Activated CD4-positive, alpha-beta T cell treated with anti-CD3 and anti-CD28 coated beads for 36 hours (primary cell): Measurements from ENCODE around the gene TRDMT1. TPM values are rescaled to one million over a fixed set of nuclear protein-coding genes. Genes with fewer than 3 reads are reported as not detected.

ENCODE experiments used
- ATAC-seq: fragments of 200-7000 bp; cut with Tn5 transposase; one replicate; pipeline ENCODE4 v1.10.0; 2021; ENCODE audit warnings: mild to moderate bottlenecking, moderate library complexity
- CTCF ChIA-PET: fragments of 350-600 bp; sonication (Branson Sonifier 250); formaldehyde crosslinking; loops from one replicate; lab custom pipeline; 2021; ENCODE audit warnings: antibody characterized with exemption; lab: Charles Lee
- POLR2A ChIA-PET: fragments of 350-600 bp; sonication (Branson Sonifier 250); formaldehyde crosslinking; loops from one replicate; lab custom pipeline; 2021; ENCODE audit warnings: antibody characterized with exemption, inconsistent platforms; lab: Charles Lee
- DNase-seq: peaks from one replicate; pipeline ENCODE4 v3.0.0-alpha.2; 2020
- H3K27ac Mint-ChIP-seq: one replicate; pipeline ENCODE4 v1.8.0; 2021; ENCODE audit warnings: mixed read lengths
- H3K27me3 Mint-ChIP-seq: one replicate; pipeline ENCODE4 v1.8.0; 2021; ENCODE audit warnings: mixed read lengths
- H3K36me3 Mint-ChIP-seq: one replicate; pipeline ENCODE4 v1.8.0; 2021; ENCODE audit warnings: low read depth, mixed read lengths
- H3K4me1 Mint-ChIP-seq: one replicate; pipeline ENCODE4 v1.8.0; 2021; ENCODE audit warnings: mixed read lengths
- H3K4me3 Mint-ChIP-seq: one replicate; pipeline ENCODE4 v1.8.0; 2021; ENCODE audit warnings: mild to moderate bottlenecking, moderate library complexity, mixed read lengths
- H3K9me3 Mint-ChIP-seq: one replicate; pipeline ENCODE4 v1.8.0; 2021; ENCODE audit warnings: low read depth, mixed read lengths
- intact Hi-C, 2 experiments: fragments of 100-400 bp; cut with DNase I in 1 of 2; cut with micrococcal nuclease in 1 of 2; formaldehyde crosslinking; loops; one replicate each; pipeline versions ENCODE4 v1.14.2 to v1.15.1; 2022 to 2024; cut with DNase I, micrococcal nuclease
- total RNA-seq, 2 experiments: library from RNA; stranded (reverse); gene quantifications; one replicate each; pipeline ENCODE4 v1.2.3, GENCODE V29; 2021

The TRDMT1 gene
- total RNA-seq, 2 experiments from 2014 or later = 6.6 to 11.6 TPM

GRCh38 chr10:17196573-17196972 is 4.9 kb downstream of the TRDMT1 start:
- no peaks in the 10 kb centered on the region for H3K27me3 Mint-ChIP-seq
- no peak for ATAC-seq
- H3K36me3 Mint-ChIP-seq = no peaks in the 10 kb centered on the region
- CTCF ChIA-PET = interaction anchor here (1.2 kb wide), 1 partner anchor 18 kb away, joined by 4 read pairs; no protein-coding TSS in a partner anchor
- H3K4me3 Mint-ChIP-seq = no peak overlapping the region
- H3K4me1 Mint-ChIP-seq = peaks cover 15% of the 10 kb centered on the region
- no peak for DNase-seq
- intact Hi-C loops = no loop called here
- H3K9me3 Mint-ChIP-seq = no peaks in the 10 kb centered on the region
- no peak overlapping the region for H3K27ac Mint-ChIP-seq
- POLR2A ChIA-PET = interaction anchor here (1.4 kb wide), 1 partner anchor 10 kb away, joined by 4 read pairs; no protein-coding TSS in a partner anchor

GRCh38 chr10:17196045-17196444 is 5.4 kb downstream of the TRDMT1 start:
- intact Hi-C loops = no loop called here
- ChIA-PET CTCF (interaction anchor here (0.7 to 1.2 kb wide), 2 partner anchors 9 to 17 kb away, joined by 3 to 4 read pairs; no protein-coding TSS in a partner anchor), POLR2A (interaction anchor here (1.4 kb wide), 1 partner anchor 10 kb away, joined by 4 read pairs; no protein-coding TSS in a partner anchor)
- no peak for DNase-seq
- no peaks in the 10 kb centered on the region for H3K27me3 Mint-ChIP-seq
- ATAC-seq = no peak
- no peaks in the 10 kb centered on the region for H3K9me3 Mint-ChIP-seq
- no peak overlapping the region for H3K27ac Mint-ChIP-seq
- no peaks in the 10 kb centered on the region for H3K36me3 Mint-ChIP-seq
- no peak overlapping the region for H3K4me3 Mint-ChIP-seq
- H3K4me1 Mint-ChIP-seq = peaks cover 15% of the 10 kb centered on the region

- Mint-ChIP-seq H3K9me3 (no peaks in the 10 kb centered on the region), H3K27me3 (no peaks in the 10 kb centered on the region), H3K36me3 (no peaks in the 10 kb centered on the region), H3K4me1 (peaks cover 15% of the 10 kb centered on the region), H3K27ac (no peak overlapping the region), H3K4me3 (no peak overlapping the region)
- intact Hi-C loops = no loop called here
- ATAC-seq (no peak), DNase-seq (no peak)
- ChIA-PET CTCF (no interaction called here), POLR2A (no interaction called here)
Measured at GRCh38 chr10:17195083-17195482, 6.4 kb downstream of the TRDMT1 start.

- POLR2A ChIA-PET = interaction anchor here (0.6 kb wide), 1 partner anchor 327 kb away, joined by 3 read pairs; no protein-coding TSS in a partner anchor
- ATAC-seq (no peak), DNase-seq (no peak)
- no peak overlapping the region for H3K27ac Mint-ChIP-seq
- no peaks in the 10 kb centered on the region for H3K36me3 Mint-ChIP-seq
- intact Hi-C loops = no loop called here
- H3K9me3 Mint-ChIP-seq = no peaks in the 10 kb centered on the region
- no peaks in the 10 kb centered on the region for H3K27me3 Mint-ChIP-seq
- H3K4me3 Mint-ChIP-seq = no peak overlapping the region
- H3K4me1 Mint-ChIP-seq = peaks cover 3% of the 10 kb centered on the region
- CTCF ChIA-PET = interaction anchor here (0.9 to 1.4 kb wide), 2 partner anchors 8 to 46 kb away, joined by 5 to 6 read pairs; no protein-coding TSS in a partner anchor
Measured at GRCh38 chr10:17190602-17191001, 10.9 kb downstream of the TRDMT1 start.

GRCh38 chr10:17188644-17189172 is 12.8 kb downstream of the TRDMT1 start:
- no peaks in the 10 kb centered on the region for H3K36me3 Mint-ChIP-seq
- peaks cover 3% of the 10 kb centered on the region for H3K4me1 Mint-ChIP-seq
- ChIA-PET CTCF (interaction anchor here (1.7 kb wide), 1 partner anchor 10 kb away, joined by 5 read pairs; no protein-coding TSS in a partner anchor), POLR2A (no interaction called here)
- intact Hi-C loops = no loop called here
- H3K27ac Mint-ChIP-seq = no peak overlapping the region
- H3K9me3 Mint-ChIP-seq = no peaks in the 10 kb centered on the region
- ATAC-seq (no peak), DNase-seq (no peak)
- no peaks in the 10 kb centered on the region for H3K27me3 Mint-ChIP-seq
- H3K4me3 Mint-ChIP-seq = no peak overlapping the region

- no peak overlapping the region for H3K4me3 Mint-ChIP-seq
- H3K27ac Mint-ChIP-seq = no peak overlapping the region
- H3K4me1 Mint-ChIP-seq = peaks cover 7% of the 10 kb centered on the region
- H3K27me3 Mint-ChIP-seq = no peaks in the 10 kb centered on the region
- H3K36me3 Mint-ChIP-seq = no peaks in the 10 kb centered on the region
- no peak for ATAC-seq
- no peaks in the 10 kb centered on the region for H3K9me3 Mint-ChIP-seq
- CTCF ChIA-PET = interaction anchor here (1.2 kb wide), 1 partner anchor 11 kb away, joined by 5 read pairs; no protein-coding TSS in a partner anchor
- intact Hi-C loops = no loop called here
- POLR2A ChIA-PET = no interaction called here
- no peak for DNase-seq
Measured at GRCh38 chr10:17185873-17186272, 15.6 kb downstream of the TRDMT1 start.

GRCh38 chr10:17183110-17183509 is 18.4 kb downstream of the TRDMT1 start:
- intact Hi-C loops = no loop called here
- no peak overlapping the region for H3K27ac Mint-ChIP-seq
- DNase-seq (no peak), ATAC-seq (no peak)
- no peaks in the 10 kb centered on the region for H3K9me3 Mint-ChIP-seq
- POLR2A ChIA-PET = no interaction called here
- H3K4me3 Mint-ChIP-seq = no peak overlapping the region
- CTCF ChIA-PET = interaction anchor here (1.1 to 2.3 kb wide), 6 partner anchors 8 to 334 kb away, joined by 3 to 6 read pairs (median 4); no protein-coding TSS in a partner anchor
- no peaks in the 10 kb centered on the region for H3K36me3 Mint-ChIP-seq
- peaks cover 4% of the 10 kb centered on the region for H3K4me1 Mint-ChIP-seq
- H3K27me3 Mint-ChIP-seq = no peaks in the 10 kb centered on the region

- Mint-ChIP-seq H3K4me1 (peaks cover 11% of the 10 kb centered on the region), H3K9me3 (no peaks in the 10 kb centered on the region), H3K27me3 (no peaks in the 10 kb centered on the region), H3K36me3 (no peaks in the 10 kb centered on the region), H3K27ac (no peak overlapping the region), H3K4me3 (no peak overlapping the region)
- intact Hi-C loops = no loop called here
- ChIA-PET CTCF (interaction anchor here (0.6 to 1.3 kb wide), 4 partner anchors 9 to 353 kb away, joined by 3 to 6 read pairs (median 5); no protein-coding TSS in a partner anchor), POLR2A (no interaction called here)
- no peak for DNase-seq
- no peak for ATAC-seq
Measured at GRCh38 chr10:17181751-17182150, 19.7 kb downstream of the TRDMT1 start.

- no peaks in the 10 kb centered on the region for H3K9me3 Mint-ChIP-seq
- no peaks in the 10 kb centered on the region for H3K27me3 Mint-ChIP-seq
- no peak overlapping the region for H3K27ac Mint-ChIP-seq
- no peak overlapping the region for H3K4me3 Mint-ChIP-seq
- POLR2A ChIA-PET = no interaction called here
- peaks cover 14% of the 10 kb centered on the region for H3K4me1 Mint-ChIP-seq
- CTCF ChIA-PET = no interaction called here
- no peaks in the 10 kb centered on the region for H3K36me3 Mint-ChIP-seq
- ATAC-seq (no peak), DNase-seq (no peak)
- intact Hi-C loops = no loop called here
Measured at GRCh38 chr10:17181110-17181509, 20.4 kb downstream of the TRDMT1 start.

- no peak overlapping the region for H3K27ac Mint-ChIP-seq
- DNase-seq (no peak), ATAC-seq (no peak)
- H3K36me3 Mint-ChIP-seq = no peaks in the 10 kb centered on the region
- H3K27me3 Mint-ChIP-seq = no peaks in the 10 kb centered on the region
- ChIA-PET CTCF (interaction anchor here (0.6 to 1.8 kb wide), 3 partner anchors 8 to 70 kb away, joined by 3 to 4 read pairs (median 3); no protein-coding TSS in a partner anchor), POLR2A (no interaction called here)
- H3K4me1 Mint-ChIP-seq = peaks cover 24% of the 10 kb centered on the region
- intact Hi-C loops = loop anchor here in 1 of 2 experiments (5.0 kb wide), 2 partner anchors 287 to 337 kb away; no protein-coding TSS in a partner anchor
- H3K4me3 Mint-ChIP-seq = no peak overlapping the region
- no peaks in the 10 kb centered on the region for H3K9me3 Mint-ChIP-seq
Measured at GRCh38 chr10:17179002-17179401, 22.5 kb downstream of the TRDMT1 start.

- no peak overlapping the region for H3K4me3 Mint-ChIP-seq
- no peaks in the 10 kb centered on the region for H3K9me3 Mint-ChIP-seq
- H3K27ac Mint-ChIP-seq = no peak overlapping the region
- H3K27me3 Mint-ChIP-seq = no peaks in the 10 kb centered on the region
- peaks cover 24% of the 10 kb centered on the region for H3K4me1 Mint-ChIP-seq
- H3K36me3 Mint-ChIP-seq = peaks cover 3% of the 10 kb centered on the region
- CTCF ChIA-PET = interaction anchor here (1.5 to 1.8 kb wide), 2 partner anchors 10 to 19 kb away, joined by 4 read pairs; no protein-coding TSS in a partner anchor
- no peak for ATAC-seq
- POLR2A ChIA-PET = no interaction called here
- no peak for DNase-seq
- intact Hi-C loops = loop anchor here in 1 of 2 experiments (5.0 kb wide), 2 partner anchors 286 to 336 kb away; no protein-coding TSS in a partner anchor
Measured at GRCh38 chr10:17178006-17178405, 23.5 kb downstream of the TRDMT1 start.
